Measurements from ENCODE around the gene TMEM258. TPM values are rescaled to one million over a fixed set of nuclear protein-coding genes. Genes with fewer than 3 reads are reported as not detected.

Gene TMEM258
- total and polyA plus RNA-seq, 10 donors = 52.4 to 185 (median 80.0) TPM

GRCh38 chr11:61775606-61776554, 16.5 kb downstream of the TMEM258 start:
- no peaks in the 10 kb centered on the region for H3K36me3 ChIP-seq
- H3K27me3 ChIP-seq (replicated peaks in 1 of 7) = peaks cover 0 to 18% (median 0%) of the 10 kb centered on the region in 7 donors
- DNase-seq = no peak
- 74 to 90% (median 83%) methylated on average over 12 to 20 of the region's 20 CpGs for WGBS, 5 donors
- no peaks in the 10 kb centered on the region for H3K9me3 ChIP-seq
- H3K27ac ChIP-seq = no peak overlapping the region
- intact Hi-C loops (cut with DNase I; ENCODE audit: low total_unique reads) = no loop called here
- TF ChIP-seq POLR2A (IDR thresholded peaks at IDR 0.05) (no peak), POLR2AphosphoS5 (IDR thresholded peaks at IDR 0.05) (no peak), CTCF (IDR thresholded peaks at IDR 0.05 in 8 of 11, conservative IDR thresholded peaks at IDR 0.05 in 3 of 11) (no peak)
- peaks cover 8 to 39% (median 20%) of the 10 kb centered on the region in 6 donors for H3K4me1 ChIP-seq
- no peak overlapping the region for H3K4me3 ChIP-seq

GRCh38 chr11:61775106-61775505, 17.3 kb downstream of the TMEM258 start:
- no peaks in the 10 kb centered on the region for H3K36me3 ChIP-seq
- TF ChIP-seq POLR2AphosphoS5 (IDR thresholded peaks at IDR 0.05) (no peak), CTCF (IDR thresholded peaks at IDR 0.05 in 8 of 11, conservative IDR thresholded peaks at IDR 0.05 in 3 of 11) (no peak), POLR2A (IDR thresholded peaks at IDR 0.05) (no peak)
- no peaks in the 10 kb centered on the region for H3K9me3 ChIP-seq
- intact Hi-C loops (cut with DNase I; ENCODE audit: low total_unique reads) = no loop called here
- no peak overlapping the region for H3K27ac ChIP-seq
- WGBS, 5 donors = 84 to 98% (median 93%) methylated on average over 5 to 6 of the region's 6 CpGs
- DNase-seq = no peak
- H3K4me1 ChIP-seq = peaks cover 8 to 39% (median 20%) of the 10 kb centered on the region in 6 donors
- H3K27me3 ChIP-seq (replicated peaks in 1 of 7) = peaks cover 0 to 18% (median 0%) of the 10 kb centered on the region in 7 donors
- H3K4me3 ChIP-seq = no peak overlapping the region

- WGBS, 5 donors = 83 to 90% (median 86%) methylated on average over 11 to 12 of the region's 12 CpGs
- H3K4me1 ChIP-seq = peaks cover 8 to 39% (median 20%) of the 10 kb centered on the region in 6 donors
- DNase-seq = no peak
Observed at GRCh38 chr11:61774411-61774810, 18.0 kb downstream of the TMEM258 start.

More at GRCh38 chr11:61774411-61774810, 18.0 kb downstream of the TMEM258 start:
- intact Hi-C loops (cut with DNase I; ENCODE audit: low total_unique reads) = no loop called here
- Histone ChIP-seq H3K36me3 (no peaks in the 10 kb centered on the region), H3K4me3 (no peak overlapping the region), H3K9me3 (no peaks in the 10 kb centered on the region), H3K27ac (no peak overlapping the region), H3K27me3 (replicated peaks in 1 of 7) (peaks cover 0 to 18% (median 0%) of the 10 kb centered on the region in 7 donors)
- TF ChIP-seq CTCF (IDR thresholded peaks at IDR 0.05 in 8 of 11, conservative IDR thresholded peaks at IDR 0.05 in 3 of 11) = no peak
- no peak for TF ChIP-seq POLR2A (IDR thresholded peaks at IDR 0.05)
- TF ChIP-seq POLR2AphosphoS5 (IDR thresholded peaks at IDR 0.05) = no peak
